GM18909 (cell line): ENCODE measurements around the gene AFF3.

Experiments used
- ATAC-seq: cut with Tn5 transposase; IDR thresholded peaks from one replicate; pipeline ENCODE4 v1.9.1; 2021; ENCODE audit warnings: mild to moderate bottlenecking; ENCODE audit not compliant: unreplicated experiment, poor library complexity

Gene AFF3

DNA sequence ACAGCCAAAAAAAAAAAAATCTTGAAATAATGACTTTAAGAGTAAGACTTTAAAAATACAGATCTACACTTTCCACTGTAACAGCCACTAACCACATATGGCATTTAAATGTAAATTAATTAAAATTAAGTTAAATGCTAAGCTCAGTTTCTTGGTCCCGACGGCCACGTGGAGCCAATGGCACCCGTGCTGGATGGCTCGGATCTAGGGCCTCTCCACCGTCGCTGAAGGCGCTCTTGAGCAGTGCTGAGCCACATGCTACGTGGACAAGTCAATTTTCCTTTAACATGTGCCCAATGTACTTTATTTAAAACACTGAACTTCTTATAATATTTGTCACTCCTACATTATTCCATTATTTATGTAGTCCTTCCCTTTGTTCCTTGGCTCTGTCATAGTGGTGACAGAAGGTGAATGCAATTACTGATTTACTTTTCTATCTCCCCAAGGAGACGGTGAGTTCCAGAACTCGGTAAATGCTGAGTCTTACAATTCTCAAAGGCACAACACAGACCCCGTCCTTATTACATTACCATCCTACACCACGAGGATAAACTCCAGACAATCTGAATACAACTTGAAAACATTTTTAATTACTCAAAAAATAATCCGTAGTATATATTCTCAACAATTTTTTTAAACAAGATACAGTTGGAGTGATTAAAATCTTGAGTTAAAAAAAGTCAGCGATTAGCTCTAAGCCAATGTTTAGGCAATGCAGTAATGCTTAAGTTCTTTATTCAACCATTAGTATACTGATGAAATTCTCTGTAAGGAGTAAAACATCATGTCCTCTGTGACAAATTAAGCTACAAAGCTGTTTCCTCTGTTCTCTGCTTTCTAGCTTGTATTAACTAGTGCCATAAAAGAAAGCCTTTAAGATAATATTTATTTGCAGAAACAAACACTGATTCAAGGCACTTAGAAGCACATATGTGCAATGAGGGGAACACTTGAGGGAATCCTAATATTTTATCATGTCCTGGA, 95.1 kb downstream of the AFF3 start:
- no peak for ATAC-seq

DNA sequence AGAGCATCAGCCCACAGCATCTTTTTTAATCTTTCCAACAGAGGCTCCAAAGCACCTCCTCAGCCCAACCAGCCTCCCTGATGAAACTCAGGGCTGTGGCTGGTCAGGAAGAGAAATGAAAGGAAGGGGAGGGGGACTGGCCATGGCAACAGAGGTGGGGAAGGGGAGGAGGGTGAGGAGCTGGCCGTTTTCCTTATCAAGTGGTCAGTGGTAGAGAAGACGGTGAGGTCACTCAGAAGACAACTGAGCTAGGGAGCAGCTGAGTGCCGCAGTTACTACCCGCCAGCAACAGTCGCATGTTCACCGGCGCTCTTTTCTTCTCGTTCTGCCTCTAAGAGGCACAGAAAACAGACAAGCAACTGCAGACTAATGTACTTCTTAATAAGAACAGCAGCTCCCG, 97.4 kb downstream of the AFF3 start:
- ATAC-seq, result no peak

DNA sequence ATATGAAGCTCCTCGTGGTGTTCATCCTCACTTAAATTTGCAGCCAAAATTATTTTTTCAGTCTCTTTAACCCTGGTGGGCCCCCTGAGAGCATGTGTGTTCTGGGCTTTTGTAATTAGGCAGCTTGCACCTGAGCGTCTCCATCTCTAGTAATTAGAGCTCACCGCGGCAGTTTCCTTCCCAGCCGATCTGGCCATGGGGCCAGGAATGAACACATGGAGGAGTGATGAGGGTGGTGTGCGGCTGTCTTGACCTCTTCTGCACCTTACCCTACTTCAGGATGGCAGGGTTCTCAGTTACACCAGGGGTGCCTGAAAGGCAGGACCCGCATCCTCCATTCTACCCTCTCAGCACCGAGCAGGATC, 98.5 kb downstream of the AFF3 start:
- no peak for ATAC-seq

DNA sequence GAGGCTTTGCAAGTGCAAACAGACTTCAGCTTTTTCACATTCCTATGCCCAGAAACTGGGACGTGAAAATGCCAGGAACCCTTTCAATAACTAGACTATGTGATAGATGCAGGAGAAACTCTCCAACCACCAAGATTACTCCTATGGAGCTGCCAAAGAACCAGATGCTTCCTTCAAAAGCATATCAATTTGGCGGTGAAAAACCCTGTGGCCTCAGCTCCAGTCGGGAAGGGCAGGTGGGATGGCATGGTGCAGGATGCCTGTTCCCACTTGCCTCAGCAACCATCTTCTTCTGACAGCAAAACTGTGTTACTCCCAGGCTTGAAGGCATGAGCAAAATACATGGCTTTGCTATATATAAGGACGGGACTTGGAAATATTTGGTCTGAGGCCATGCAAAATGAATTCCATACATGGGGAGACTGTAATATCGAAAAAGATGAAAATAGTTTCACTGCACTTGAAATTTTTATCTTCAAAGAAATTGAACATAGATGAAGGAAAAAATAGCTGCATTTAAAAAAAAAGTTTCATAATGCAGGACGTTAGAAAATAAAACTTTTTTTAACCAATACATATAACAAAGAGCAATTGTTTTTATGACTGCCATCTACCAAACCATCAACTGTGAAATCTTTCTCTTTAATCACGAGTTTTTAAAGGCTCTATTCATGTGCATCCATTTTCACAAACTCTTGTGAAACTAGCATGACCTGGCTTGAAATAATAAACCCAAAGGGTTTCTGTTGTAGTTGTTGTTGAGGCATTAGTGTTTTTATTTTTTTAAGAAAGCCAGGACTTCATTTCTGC, 99.1 kb downstream of the AFF3 start:
- ATAC-seq, result no peak

DNA sequence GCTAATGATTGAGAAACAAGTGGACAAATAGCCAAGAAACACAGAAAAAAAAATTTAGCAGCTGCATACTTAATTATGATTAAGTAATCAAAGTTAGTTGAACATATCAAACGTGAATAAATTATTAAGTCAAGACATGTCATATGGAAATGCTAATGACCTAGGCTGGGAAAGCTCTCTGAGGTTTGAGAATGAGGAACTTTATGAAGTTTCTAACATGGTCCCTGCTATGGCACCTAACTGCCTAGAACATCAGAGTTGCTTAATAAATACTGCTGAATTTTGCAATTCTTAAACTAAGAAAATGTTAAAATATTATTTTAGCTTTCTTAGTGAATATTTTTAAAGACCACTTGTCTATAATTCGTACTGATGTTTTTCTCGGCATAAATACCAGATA, 99.8 kb downstream of the AFF3 start:
- no peak for ATAC-seq

DNA sequence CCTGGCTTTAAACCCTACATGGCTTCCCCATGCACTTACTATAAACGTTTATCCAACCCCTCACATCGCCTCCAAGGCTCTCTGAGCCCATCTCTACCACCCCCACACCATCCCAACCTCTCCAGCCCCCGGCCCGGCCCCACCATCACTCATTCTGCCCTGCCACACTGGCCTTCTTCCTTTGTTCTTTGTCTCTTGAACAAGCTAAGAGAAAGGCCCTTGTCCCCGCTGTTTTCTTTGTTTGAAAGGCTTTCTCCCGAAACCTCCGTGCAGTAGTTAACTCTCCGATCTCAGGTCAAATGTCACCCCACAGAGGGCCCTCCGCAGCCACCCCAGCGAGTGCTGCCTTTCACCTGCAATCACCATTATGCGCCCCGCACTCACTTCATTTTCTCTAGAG, 100.4 kb downstream of the AFF3 start:
- ATAC-seq, result no peak

DNA sequence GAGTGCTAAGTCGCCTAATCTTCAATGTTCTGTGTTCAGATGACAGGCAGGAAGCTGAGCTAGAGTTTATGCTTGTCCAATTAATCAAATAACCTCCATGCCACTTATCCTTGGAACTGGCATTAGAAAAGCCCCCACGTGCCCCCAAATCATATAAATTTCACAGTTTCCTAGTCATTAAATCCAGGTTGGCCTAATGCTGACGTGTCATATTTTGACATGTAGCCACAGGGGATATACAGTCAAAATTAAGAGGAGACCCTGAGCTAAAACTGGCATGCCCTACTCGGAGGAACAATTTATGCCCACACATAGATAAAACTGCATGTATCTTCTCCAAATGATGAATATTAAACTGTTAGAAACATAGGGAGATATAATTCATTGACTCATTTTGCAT, 101.0 kb downstream of the AFF3 start:
- ATAC-seq, result no peak

DNA sequence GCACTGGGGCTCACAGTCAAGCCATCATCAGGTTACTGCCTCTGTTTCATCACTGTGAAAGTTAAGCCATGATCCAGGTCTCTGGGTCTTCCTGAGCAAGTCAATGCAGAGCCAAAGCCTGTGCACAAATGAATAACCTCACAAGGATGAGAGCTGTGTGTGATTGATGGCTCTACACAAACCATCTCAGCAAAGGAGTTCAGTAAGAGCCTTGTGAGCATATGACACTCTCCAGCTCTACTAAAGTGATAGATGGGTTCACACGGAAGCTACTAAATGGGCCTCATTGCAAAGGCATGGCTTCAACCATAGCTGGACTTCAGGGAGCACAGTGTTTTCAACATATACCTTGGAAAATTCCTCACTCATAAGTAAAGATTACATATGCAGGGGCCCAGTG, 101.5 kb downstream of the AFF3 start:
- ATAC-seq, result no peak

DNA sequence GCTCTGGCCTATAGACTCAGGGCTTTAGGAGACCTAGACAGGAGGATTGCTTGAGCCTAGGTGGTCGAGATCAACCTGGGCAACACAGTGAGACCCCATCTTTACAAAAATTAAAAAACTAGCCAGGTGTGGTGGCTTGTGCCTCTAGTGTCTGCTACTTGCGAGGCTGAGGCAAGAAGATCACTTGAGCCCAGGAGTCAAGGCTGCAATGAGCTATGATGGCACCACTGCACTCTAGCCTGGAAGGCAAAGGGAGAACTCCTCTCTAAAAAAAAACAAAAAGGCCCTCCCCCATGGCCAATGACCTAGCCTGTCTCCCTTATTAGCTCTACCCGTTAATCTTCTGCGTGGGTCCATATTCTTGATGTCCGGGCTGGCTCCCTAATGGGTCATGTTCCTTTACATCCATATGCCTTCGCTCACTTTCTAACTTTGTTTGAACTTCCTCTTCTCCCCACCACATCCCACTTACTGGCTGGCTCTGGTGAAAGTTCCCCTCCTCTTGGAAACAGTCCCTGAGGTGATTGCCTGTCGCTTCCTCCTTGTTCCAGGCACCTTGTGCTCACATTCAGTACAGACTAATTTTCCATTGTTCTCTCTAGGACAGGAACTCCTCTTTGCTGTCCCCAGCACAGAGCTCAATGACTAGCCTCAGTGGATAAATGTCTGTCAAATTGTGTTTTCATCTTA, 103.0 kb downstream of the AFF3 start:
- ATAC-seq, result no peak

DNA sequence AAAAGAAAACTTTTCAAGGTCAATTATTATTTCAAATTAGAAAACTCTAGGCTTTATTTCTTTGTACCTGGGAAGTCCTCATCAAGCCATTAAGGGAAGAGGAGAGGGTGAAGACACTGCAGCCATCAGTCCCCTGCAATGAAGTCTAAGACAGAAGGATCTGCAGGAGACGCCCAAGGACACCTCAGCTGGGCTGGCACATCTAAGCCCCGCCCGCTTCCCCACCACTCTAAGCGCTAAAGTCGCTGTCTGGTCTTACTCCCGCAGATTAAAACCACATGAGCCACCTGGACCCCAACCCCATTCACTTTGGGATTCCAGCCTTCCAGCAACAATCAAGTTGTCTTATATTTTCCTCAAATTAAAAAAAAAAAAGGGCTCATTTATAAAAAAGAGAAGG, 104.4 kb downstream of the AFF3 start:
- ATAC-seq, result no peak

DNA sequence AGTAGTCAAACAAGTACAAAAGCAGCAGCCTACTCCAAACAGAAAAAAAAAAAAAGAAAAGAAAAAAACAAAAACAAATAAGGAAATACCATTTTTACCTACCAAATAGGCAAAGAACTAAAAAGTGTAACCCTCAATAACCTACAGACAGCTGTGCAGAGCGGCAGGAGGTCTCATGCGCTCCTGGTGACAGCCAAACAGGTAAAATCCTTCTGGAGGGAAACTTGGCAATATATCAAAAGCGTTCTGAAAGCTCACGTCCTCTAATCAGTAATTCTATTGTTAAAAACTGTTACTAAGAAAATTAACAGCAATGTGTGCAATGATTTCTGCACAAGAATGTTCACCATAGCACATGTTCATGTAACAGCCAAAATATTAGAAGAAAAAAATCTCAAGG, 105.6 kb downstream of the AFF3 start:
- ATAC-seq, result no peak

DNA sequence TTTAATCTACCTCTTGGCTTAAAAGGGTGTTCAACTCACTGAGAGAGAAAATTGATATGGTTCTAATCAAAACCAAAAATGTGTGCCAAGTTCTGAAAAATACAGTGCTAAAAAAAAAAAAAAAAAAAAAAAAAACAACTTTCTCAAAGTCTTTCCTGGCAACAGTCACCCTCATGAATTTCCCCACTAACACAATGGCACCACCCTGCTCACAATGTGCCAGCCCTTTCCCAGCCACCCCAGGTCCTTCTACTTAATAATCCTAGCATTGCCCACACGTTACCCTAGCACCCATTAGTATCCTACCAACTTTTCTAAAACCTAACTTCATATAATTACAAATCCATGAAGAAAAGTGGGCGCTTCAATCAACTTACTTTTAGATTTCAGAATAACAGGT, 106.4 kb downstream of the AFF3 start:
- no peak for ATAC-seq

DNA sequence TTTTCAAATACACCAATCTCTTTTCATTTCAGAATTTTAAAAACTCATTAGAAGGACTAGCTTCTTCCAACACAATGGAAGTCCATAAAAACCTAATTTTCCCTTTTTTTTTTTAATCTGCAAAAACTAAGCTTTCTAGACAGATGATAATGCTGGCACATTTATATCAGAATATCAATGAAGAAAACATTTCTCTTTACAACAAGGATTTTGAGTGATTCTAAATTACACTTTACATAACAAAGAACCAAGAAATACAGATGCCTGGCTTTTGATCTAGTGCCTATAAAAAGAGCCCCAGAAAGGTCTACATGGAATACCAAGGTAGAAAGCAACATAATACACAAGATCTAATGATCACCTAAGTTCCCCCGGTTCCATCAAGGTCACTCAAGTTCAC, 108.0 kb downstream of the AFF3 start:
- ATAC-seq, result no peak

DNA sequence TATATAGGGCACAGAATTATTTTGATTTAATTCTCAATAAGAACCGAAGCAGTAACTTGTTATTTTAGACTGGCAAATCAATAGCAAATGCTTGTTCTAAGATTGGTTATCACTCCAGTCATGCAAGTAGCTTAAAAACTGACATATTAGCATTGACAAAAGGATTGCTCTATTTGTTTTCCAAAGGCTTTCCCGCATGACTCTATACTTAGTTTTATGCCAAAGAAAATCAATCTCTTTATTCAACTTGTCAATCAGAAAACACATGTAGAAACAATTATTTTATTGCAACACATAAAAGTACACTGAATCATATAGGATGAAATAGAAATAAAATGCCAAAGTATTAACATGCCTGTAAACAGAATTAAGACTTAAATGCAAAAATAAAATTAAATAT, 108.4 kb downstream of the AFF3 start:
- ATAC-seq, result no peak

DNA sequence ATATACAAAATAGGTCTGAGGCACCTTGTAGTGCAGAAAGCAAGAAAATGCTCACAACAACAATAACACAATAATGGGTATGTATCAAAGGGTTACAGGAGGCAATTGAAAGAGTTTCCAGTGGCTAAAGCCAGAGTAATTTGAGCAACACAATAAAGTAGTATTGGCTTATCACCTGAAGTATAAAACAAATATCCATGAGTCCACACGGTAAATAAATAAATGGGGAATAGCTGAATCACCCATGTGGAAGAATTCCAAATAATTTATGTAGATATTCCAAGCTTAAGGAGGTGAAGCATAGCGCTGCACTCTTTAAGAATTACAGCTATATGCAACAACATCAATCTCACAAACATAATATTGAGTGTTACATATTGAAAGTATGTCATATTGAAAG, 110.8 kb downstream of the AFF3 start:
- no peak for ATAC-seq

DNA sequence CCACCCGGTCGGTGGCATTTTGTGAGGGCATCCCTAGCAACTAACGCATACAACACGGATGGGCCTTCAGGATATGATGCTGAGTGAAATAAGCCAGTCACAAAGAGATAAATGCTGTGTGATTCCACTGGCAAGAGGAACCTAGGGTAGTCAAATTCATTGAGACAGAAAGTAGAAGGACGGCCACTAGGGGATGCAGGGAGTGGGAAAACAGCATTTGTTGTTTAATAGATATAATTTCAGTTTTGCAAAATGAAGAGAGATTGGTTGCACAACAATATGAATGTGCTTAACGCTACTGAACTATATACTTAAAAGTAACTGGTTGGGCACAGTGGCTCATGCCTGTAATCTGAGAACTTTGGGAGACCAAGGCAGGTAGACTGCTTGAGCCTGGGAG, 112.9 kb downstream of the AFF3 start:
- ATAC-seq, result no peak

DNA sequence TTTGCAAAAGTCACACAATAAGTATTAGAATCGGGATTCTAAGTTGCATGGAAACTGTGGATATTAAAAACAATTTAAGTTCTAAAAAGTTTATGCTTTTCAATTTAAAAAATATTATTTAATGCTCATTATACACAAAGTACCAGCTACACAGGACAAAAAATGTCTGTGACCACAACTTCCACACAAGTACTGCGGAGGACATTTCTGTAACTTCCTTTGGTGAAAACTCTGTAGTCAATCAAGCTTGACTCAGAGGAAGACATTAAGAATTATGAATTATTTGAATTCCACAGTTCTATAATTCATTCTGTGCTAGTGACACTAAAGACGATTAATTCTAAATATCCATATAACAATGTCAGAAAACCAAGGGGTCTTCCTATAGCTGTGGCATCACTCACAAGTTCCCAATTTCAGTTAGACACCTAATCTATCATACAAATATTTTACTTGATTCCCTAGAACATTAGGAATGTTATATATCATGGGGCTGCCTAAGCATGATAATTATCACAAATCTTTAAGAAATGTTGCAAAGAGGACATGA, 120.5 kb downstream of the AFF3 start:
- no peak for ATAC-seq

DNA sequence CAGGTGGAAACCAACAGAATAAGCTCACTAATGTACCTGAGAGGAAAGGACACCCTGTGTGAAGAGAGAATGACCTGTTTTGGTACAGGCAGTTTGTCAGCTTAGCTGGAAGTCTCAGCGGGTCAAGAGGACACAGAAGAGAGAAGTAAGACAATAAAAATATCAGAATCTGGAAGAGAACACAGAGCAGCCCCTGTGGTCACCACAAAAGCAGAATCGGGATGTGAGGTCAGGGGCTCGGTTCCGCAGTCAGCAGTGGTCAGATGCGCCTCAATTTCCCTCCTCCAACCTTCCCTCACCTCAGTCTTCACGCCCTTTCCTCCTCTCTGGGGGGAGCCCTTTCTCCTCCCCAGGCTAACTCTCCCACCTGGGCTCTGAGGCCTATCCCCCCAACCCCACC, 122.9 kb downstream of the AFF3 start:
- ATAC-seq, result no peak

DNA sequence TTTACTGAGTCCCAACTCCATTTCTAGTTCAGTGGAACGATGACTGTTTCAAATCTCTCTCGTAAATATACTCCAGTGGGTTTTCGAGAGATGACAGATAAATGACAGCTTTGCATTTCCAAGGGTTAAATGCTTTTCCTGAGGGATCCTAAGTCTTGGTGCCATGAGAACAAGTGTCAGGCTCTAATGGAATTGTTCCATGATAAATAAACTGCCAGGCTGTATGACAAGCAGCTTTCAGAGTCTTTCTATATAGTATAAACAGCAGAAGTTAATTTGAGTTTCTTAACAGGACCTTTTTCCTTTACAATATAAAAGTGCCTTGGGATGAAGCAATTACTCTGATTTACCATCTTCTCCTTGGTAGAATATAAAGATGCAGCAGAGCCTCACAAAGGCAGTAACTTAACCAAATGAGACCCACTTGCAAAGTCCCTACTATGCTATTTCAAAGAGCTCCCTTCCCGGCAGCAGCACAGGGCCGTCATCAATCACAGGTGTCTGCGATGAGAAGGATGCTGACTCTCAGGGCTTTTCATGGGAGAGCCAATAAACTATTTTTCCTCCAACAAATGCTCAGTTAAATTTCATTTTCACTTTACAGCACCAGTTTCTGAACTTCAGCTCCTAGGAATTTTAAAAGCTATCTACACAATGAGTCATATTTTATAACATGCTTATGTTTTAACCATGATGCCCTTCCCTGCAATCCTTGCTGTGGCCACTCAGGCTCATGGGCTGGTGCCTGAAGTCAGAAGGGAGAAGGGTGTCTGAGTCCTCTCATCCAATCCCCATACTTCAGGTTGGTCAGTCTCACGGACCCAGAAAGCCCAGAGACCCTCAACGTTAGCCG, 123.8 kb downstream of the AFF3 start:
- ATAC-seq, result no peak

DNA sequence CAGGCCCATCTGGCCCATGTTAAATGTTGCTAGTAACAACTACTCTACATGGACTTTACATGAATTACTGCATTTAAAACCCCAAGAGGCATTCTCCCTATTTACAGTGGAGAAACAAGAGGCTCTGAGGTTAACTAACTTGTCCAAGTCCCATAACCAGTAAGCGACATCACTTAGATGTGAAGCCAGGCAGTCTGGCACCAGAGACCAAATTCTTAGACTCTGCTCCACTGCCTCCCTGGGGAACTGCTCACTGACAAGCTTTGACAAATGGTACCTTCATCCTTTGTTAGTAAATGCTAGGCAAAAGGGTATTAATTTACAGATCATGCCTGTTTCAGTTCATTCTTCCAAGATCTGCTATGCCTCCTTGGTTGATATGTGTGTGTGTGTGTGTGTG, 124.8 kb downstream of the AFF3 start:
- no peak for ATAC-seq
